Measurements from ENCODE around the gene ENTPD8.

The ENTPD8 gene

DNA sequence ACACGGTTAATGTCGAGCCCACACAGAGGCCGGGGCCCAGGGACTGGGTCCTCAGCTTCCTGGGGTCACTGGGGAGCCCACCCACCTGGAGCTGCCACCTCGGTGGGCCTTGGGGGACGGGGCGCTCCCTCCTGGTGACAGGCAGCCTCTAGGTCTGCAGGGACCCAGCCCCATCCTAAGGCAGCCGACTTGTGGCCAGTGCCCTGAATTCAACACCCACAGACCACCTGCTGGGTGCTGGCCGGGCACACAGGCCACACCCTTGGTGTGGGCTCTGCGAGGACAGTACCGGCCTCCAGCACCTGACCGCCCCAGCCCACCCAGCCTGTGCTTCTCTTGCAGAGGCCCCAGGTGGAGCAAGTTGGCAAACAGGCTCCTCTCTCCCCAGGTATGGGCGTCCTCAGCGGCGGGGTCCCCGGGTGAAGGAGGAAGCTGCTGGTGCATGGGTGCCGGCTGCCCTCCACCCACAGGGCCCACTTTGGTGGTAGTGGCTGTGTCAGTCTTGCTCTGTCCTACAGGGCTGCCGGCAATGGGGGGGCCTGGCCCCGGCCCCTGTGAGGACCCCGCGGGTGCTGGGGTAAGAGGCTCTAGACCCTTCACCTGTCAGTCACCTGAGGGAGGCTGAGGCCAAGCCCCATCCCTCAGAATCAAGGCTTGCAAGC, 8.3 kb downstream of the ENTPD8 start:
- DNase-seq (ENCODE audit: low read depth), result no peak
- no peak overlapping the region for H3K4me3 ChIP-seq (ENCODE audit: low read depth, low read length)
- TF ChIP-seq, protein P1, sequence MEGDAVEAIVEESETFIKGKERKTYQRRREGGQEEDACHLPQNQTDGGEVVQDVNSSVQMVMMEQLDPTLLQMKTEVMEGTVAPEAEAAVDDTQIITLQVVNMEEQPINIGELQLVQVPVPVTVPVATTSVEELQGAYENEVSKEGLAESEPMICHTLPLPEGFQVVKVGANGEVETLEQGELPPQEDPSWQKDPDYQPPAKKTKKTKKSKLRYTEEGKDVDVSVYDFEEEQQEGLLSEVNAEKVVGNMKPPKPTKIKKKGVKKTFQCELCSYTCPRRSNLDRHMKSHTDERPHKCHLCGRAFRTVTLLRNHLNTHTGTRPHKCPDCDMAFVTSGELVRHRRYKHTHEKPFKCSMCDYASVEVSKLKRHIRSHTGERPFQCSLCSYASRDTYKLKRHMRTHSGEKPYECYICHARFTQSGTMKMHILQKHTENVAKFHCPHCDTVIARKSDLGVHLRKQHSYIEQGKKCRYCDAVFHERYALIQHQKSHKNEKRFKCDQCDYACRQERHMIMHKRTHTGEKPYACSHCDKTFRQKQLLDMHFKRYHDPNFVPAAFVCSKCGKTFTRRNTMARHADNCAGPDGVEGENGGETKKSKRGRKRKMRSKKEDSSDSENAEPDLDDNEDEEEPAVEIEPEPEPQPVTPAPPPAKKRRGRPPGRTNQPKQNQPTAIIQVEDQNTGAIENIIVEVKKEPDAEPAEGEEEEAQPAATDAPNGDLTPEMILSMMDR (IDR thresholded peaks at IDR 0.05; ENCODE audit: control insufficient read depth, extremely low read depth, insufficient read depth), result no peak

DNA sequence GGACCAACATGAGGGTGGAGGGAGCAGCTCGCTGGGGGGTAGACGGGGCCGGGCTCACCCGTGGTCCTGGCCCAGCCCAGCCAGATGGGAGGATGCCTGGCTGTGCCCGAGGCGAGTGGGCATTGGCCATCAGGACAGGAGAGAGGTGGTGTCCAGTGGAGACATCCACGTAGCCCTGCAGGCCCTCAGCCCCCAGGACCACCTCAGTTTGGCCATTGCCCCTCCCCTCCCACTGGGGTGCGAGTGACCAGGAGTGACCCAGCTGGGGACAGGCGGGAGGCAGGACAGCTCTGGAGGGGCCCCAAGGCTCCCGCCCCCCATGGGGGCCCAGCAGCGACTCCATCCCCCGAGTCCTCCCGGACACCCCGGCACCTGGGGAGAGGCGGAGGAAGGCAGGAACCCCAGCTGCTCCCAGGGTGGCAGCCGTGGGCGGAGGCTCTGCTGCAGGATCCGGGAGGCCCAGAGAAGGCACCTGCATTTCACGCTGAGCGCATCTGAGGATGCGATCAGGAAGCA, 9.7 kb downstream of the ENTPD8 start:
- no peak for DNase-seq (ENCODE audit: low read depth)
- TF ChIP-seq, protein P1 (IDR thresholded peaks at IDR 0.05; ENCODE audit: control insufficient read depth, extremely low read depth, insufficient read depth), result no peak
- no peak overlapping the region for H3K4me3 ChIP-seq (ENCODE audit: low read depth, low read length)

DNA sequence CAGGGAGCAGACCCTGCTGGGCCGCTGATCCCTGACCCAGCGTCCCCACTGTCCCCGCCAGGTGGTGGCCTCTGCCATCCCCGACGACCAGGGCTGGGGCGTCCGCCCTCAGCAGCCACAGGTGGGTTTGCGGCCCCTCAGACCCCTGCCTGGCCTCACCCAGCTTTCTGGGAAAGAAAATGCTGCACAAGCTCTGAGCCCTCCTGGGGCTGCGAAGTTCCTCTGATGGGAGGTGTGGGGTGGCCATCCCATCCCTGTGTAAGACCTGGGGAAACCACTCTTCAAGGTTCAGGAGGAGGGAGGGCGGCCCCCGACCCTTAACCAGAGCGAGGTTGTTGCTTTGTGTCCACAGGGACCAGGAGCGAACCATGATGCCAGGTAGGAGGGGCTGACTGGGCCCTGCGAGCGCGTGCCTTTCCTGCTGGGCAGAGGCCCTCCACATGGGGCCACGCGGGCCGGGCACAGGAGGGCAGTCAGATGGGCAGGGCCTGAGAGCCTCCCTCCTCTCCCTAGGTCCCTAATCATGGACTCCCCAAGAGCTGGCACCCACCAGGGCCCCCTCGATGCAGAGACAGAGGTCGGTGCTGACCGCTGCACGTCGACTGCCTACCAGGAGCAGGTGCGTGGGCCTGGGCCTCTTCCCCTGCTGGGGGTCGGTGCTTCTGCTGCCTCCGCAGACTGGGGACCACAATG, 10.3 kb downstream of the ENTPD8 start:
- no peak overlapping the region for H3K4me3 ChIP-seq (ENCODE audit: low read depth, low read length)
- no peak for DNase-seq (ENCODE audit: low read depth)
- TF ChIP-seq, protein P1 (IDR thresholded peaks at IDR 0.05; ENCODE audit: control insufficient read depth, extremely low read depth, insufficient read depth), result no peak

DNA sequence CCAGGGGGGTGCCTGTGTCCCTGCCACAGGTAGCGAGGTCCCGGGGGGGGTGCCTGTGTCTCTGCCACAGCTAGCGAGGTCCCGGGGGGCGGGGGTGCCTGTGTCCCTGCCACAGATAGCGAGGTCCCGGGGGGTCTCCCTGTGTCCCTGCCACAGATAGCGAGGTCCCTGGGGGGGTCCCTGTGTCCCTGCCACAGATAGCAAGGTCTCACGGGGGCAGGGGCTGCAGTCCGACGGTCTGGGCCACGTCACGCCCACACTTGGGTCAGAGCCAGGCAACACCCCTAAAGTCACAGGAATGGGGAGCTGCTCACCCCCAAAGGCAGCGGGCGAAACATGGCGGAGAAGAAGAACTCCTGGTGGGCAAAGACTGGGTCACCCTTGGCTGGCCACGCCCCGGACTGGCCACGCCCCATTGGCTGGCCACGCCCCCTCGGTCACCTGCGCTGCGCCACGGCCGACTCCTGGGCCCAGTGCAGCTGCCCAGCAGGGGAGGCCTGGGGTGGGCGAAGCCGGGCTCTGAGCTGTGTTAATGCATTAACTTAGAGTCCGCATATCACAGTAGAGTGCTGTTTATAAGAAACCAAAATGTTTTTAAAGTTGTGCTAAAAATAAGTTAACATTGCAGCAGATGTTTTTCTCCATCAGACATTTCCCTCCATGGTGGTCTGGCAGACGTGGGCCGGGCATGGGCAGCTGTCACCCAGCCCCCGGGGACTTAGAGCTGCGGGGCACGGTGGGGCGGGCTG, 11.0 kb downstream of the ENTPD8 start:
- TF ChIP-seq, protein P1 (IDR thresholded peaks at IDR 0.05; ENCODE audit: control insufficient read depth, extremely low read depth, insufficient read depth), result no peak
- DNase-seq (ENCODE audit: low read depth), result no peak
- H3K4me3 ChIP-seq (ENCODE audit: low read depth, low read length), result peak overlapping the region; percentile 35; the same call in 1 of the 2 replicates

DNA sequence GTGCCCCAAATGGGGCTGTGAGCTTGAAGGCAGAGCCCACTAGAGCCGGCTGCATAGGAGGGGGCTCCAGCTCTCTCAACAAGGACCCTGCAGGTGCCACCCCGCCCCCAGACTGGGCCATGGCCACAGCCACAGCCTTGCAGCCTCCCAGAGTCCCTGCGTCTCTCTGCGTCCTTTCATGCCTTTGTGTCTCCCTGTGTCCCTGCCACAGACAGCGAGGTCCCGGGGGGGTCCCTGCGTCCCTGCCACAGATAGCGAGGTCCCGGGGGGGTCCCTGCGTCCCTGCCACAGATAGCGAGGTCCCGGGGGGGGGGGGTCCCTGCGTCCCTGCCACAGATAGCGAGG, 11.6 kb downstream of the ENTPD8 start:
- TF ChIP-seq, protein P1 (IDR thresholded peaks at IDR 0.05; ENCODE audit: control insufficient read depth, extremely low read depth, insufficient read depth), result no peak
- no peak for DNase-seq (ENCODE audit: low read depth)
- H3K4me3 ChIP-seq (ENCODE audit: low read depth, low read length), result no peak overlapping the region

DNA sequence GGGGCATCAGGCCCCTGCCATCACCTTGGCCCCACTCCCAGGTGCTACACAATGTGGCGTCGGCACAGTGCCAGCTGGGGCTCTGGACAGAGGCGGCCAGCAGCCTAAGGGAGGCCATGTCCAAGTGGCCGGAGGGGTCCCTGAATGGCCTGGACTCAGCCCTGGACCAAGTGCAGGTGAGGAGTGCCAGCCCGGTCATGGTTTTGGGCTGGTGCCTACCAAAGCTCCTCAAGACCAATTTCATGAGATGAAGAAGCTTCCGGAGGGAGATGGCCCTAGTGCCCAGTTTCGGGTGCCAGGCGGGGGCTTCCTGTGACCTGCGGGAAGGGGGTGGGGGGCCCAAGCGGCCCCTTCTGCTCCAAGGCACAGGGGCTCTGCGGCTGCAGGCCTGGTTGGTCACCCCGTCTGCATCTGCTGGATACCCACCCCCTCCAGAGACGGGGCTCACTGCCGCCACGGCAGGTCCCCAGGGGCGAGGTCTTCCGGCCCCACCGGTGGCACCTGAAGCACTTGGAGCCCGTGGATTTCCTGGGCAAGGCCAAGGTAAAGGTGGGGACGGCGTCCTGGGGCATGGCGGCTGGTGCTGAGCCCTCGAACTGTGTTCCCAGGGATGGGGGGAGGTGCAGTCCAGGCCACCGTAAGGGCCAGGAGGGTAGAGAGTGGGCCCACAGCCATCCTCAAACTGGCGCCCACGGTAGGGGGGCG, 12.2 kb downstream of the ENTPD8 start:
- no peak overlapping the region for H3K4me3 ChIP-seq (ENCODE audit: low read depth, low read length)
- no peak for DNase-seq (ENCODE audit: low read depth)
- TF ChIP-seq, protein P1 (IDR thresholded peaks at IDR 0.05; ENCODE audit: control insufficient read depth, extremely low read depth, insufficient read depth), result no peak
